HepG2 (cell line): ENCODE results near the gene NT5DC1. TPM values are rescaled to one million over a fixed set of nuclear protein-coding genes. Genes with fewer than 3 reads are reported as not detected.
A peak's percentile ranks its signal among the peaks of the same experiment; 100 is the strongest.

Experiments
- ATF7 ChIP-seq, 2 experiments: fragments of 450-650 bp in 1 of 2; sonication (generic) in 1 of 2; formaldehyde crosslinking in 1 of 2; IDR thresholded peaks; 2 replicates each; pipeline versions ENCODE4 v1.4.0 to v1.6.1; 2016 to 2020; ENCODE audit warnings: antibody characterized with exemption in 1 of 2, mild to moderate bottlenecking in 1 of 2, missing genetic modification reagents in 1 of 2
- ATM ChIP-seq: fragments of 450-650 bp; IDR thresholded peaks from 2 replicates; pipeline ENCODE4 v1.7.1; 2017; ENCODE audit warnings: mild to moderate bottlenecking, borderline replicate concordance
- BORCS8-MEF2B ChIP-seq: sonication (generic); formaldehyde crosslinking; IDR thresholded peaks from 2 replicates; pipeline ENCODE4 v1.8.0; 2022; ENCODE audit warnings: mild to moderate bottlenecking, missing genetic modification reagents
- ELF1 ChIP-seq: sonication (generic); formaldehyde crosslinking; IDR thresholded peaks from 2 replicates; pipeline ENCODE4 v1.4.0; 2020; ENCODE audit warnings: missing genetic modification reagents
- FOSL1 ChIP-seq: sonication (generic); formaldehyde crosslinking; IDR thresholded peaks from 2 replicates; pipeline ENCODE4 v1.9.0; 2021; ENCODE audit warnings: missing genetic modification reagents, borderline replicate concordance
- FOXO1 ChIP-seq: sonication (generic); formaldehyde crosslinking; IDR thresholded peaks from 2 replicates; pipeline ENCODE4 v1.4.0; 2020; ENCODE audit warnings: missing genetic modification reagents
- FUBP1 ChIP-seq: sonication (generic); formaldehyde crosslinking; IDR thresholded peaks from 2 replicates; pipeline ENCODE4 v1.5.1; 2020; ENCODE audit warnings: missing genetic modification reagents, mild to moderate bottlenecking, borderline replicate concordance
- KMT2B ChIP-seq: IDR thresholded peaks from 2 replicates; pipeline ENCODE4 v1.6.1; 2016; ENCODE audit warnings: missing genetic modification reagents, missing compliant biosample characterization
- MIER3 ChIP-seq: IDR thresholded peaks from 2 replicates; pipeline ENCODE4 v1.6.1; 2016; ENCODE audit warnings: missing compliant biosample characterization, borderline replicate concordance
- MTF2 ChIP-seq: sonication (generic); formaldehyde crosslinking; IDR thresholded peaks from 2 replicates; pipeline ENCODE4 v1.5.0; 2020; ENCODE audit warnings: missing genetic modification reagents, borderline replicate concordance
- TBX2 ChIP-seq: sonication (generic); formaldehyde crosslinking; IDR thresholded peaks from 2 replicates; pipeline ENCODE4 v1.5.0; 2020; ENCODE audit warnings: missing genetic modification reagents, mild to moderate bottlenecking, borderline replicate concordance
- ZBTB1 ChIP-seq: sonication (generic); formaldehyde crosslinking; IDR thresholded peaks from 2 replicates; pipeline ENCODE4 v1.4.0; 2020; ENCODE audit warnings: missing genetic modification reagents, borderline replicate concordance
- ZBTB10 ChIP-seq: sonication (generic); formaldehyde crosslinking; IDR thresholded peaks from 2 replicates; pipeline ENCODE4 v1.4.0; 2020; ENCODE audit warnings: missing genetic modification reagents, borderline replicate concordance
- ZMYM2 ChIP-seq: sonication (generic); formaldehyde crosslinking; IDR thresholded peaks from 2 replicates; pipeline ENCODE4 v1.8.0; 2022; ENCODE audit warnings: mild to moderate bottlenecking, missing genetic modification reagents
- ZNF205 ChIP-seq: IDR thresholded peaks from 2 replicates; pipeline ENCODE4 v1.6.1; 2018; ENCODE audit warnings: missing biosample characterization, missing genetic modification reagents
- ZNF703 ChIP-seq: sonication (generic); formaldehyde crosslinking; IDR thresholded peaks from 2 replicates; pipeline ENCODE4 v1.5.1; 2020; ENCODE audit warnings: missing genetic modification reagents, mild to moderate bottlenecking, moderate library complexity, borderline replicate concordance
- ZNF891 ChIP-seq: sonication (generic); formaldehyde crosslinking; IDR thresholded peaks from 2 replicates; pipeline ENCODE4 v1.5.0; 2020; ENCODE audit warnings: mild to moderate bottlenecking, missing genetic modification reagents
- polyA plus RNA-seq, 8 experiments: library from polyadenylated mRNA; depleted of rRNA in 3 of 8; stranded (reverse) in 7 of 8; unstranded in 1 of 8; fragments of >200 nt; fragmentation: Illumina TruSeq in 4 of 8; extraction: Trizol in 4 of 8; gene quantifications; 2 replicates each; pipeline versions ENCODE4 v1.2.1 to v1.2.3, GENCODE V29; 2011 to 2016; ENCODE audit warnings: low read depth in 4 of 8, missing spikeins in 1 of 8, mixed read lengths in 1 of 8; ENCODE audit not compliant: insufficient read depth in 1 of 8
- total RNA-seq, 5 experiments: library from RNA; depleted of rRNA; stranded (reverse); fragments of >200 nt; fragmentation: Illumina TruSeq; extraction: Trizol; gene quantifications; 2 replicates each; pipeline ENCODE4 v1.2.3, GENCODE V29; 2016; ENCODE audit warnings: low read depth in 1 of 5
- TF ChIP-seq, protein P1 (sequence below): sonication (generic); formaldehyde crosslinking; IDR thresholded peaks from 2 replicates; pipeline ENCODE4 v1.4.0; 2020; ENCODE audit warnings: missing genetic modification reagents

NT5DC1 gene
- total and polyA plus RNA-seq, 2 of the 13 experiments (the other 11 are each of a cell fraction or from before 2014, with no cell fraction given), result 27.0 to 56.1 TPM

DNA sequence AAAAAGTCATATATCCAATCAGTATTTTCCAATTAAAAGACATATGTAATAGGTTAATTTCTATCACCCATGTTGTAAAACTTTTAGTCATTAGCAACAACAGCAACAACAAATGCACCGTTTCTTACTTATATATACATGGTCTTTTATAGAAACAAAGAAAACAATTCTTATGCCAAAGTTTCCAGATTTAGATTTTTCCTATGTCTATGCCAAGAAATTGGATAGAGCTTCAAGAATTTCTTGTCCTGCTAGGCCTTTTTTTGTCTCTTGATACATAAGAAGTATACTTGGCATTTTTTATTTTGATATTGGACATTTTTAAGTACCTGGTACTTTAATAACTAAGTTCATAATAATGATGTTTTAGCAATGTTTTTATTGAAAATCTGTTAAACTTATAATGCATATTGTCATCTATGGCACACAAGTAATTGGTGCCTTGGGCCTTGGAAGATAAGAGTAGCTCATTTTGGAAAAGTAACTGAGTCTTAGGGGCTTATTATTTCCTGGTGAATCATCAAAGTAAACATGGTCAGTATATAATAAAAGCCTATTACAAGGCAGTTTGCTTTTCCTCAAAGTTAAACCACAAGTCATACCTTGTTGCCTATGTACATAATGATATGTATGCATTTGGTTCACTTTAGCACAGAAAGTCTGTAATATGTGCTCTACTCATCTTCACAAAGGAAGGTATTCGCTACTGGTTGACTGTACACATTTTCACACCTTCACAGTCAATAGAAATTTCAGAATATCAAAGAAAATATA, 29.9 kb upstream of the NT5DC1 start (continued):
- TF ChIP-seq ZNF205 (CRISPR knock-in tag), result no peak
- TF ChIP-seq ZNF703 (CRISPR knock-in tag), result no peak
- no peak for TF ChIP-seq ZBTB1 (CRISPR knock-in tag)
- TF ChIP-seq BORCS8-MEF2B, result no peak
- no peak for TF ChIP-seq ZMYM2 (CRISPR knock-in tag)
- TF ChIP-seq MIER3 (CRISPR knock-in tag), result 0 out of 2 replicates have a peak, but pooled peaks have one; percentile 47
- TF ChIP-seq ATF7 (IDR thresholded peaks at IDR 0.05), result no peak
- TF ChIP-seq ATF7 (CRISPR knock-in tag; IDR thresholded peaks at IDR 0.05), result no peak
- no peak for TF ChIP-seq ZNF891
- TF ChIP-seq KMT2B (CRISPR knock-in tag), result no peak
- no peak for TF ChIP-seq ATM
- TF ChIP-seq TBX2 (CRISPR knock-in tag), result no peak
- TF ChIP-seq ZBTB10 (CRISPR knock-in tag), result no peak
- TF ChIP-seq, protein P1, sequence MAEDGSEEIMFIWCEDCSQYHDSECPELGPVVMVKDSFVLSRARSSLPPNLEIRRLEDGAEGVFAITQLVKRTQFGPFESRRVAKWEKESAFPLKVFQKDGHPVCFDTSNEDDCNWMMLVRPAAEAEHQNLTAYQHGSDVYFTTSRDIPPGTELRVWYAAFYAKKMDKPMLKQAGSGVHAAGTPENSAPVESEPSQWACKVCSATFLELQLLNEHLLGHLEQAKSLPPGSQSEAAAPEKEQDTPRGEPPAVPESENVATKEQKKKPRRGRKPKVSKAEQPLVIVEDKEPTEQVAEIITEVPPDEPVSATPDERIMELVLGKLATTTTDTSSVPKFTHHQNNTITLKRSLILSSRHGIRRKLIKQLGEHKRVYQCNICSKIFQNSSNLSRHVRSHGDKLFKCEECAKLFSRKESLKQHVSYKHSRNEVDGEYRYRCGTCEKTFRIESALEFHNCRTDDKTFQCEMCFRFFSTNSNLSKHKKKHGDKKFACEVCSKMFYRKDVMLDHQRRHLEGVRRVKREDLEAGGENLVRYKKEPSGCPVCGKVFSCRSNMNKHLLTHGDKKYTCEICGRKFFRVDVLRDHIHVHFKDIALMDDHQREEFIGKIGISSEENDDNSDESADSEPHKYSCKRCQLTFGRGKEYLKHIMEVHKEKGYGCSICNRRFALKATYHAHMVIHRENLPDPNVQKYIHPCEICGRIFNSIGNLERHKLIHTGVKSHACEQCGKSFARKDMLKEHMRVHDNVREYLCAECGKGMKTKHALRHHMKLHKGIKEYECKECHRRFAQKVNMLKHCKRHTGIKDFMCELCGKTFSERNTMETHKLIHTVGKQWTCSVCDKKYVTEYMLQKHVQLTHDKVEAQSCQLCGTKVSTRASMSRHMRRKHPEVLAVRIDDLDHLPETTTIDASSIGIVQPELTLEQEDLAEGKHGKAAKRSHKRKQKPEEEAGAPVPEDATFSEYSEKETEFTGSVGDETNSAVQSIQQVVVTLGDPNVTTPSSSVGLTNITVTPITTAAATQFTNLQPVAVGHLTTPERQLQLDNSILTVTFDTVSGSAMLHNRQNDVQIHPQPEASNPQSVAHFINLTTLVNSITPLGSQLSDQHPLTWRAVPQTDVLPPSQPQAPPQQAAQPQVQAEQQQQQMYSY, result no peak
- no peak for TF ChIP-seq MTF2 (CRISPR knock-in tag)
- TF ChIP-seq ELF1, result no peak
- TF ChIP-seq FOSL1, result peak; percentile 70; the same call in 1 of the 2 replicates
- TF ChIP-seq FUBP1 (CRISPR knock-in tag), result no peak
- TF ChIP-seq FOXO1 (CRISPR knock-in tag), result no peak
